ENCODE results near the gene OR13C2.
"Not testable (repeated sequence)": the region's sequence is repeated elsewhere in the genome, so short reads cannot be mapped to it uniquely, and the experiment has no call there.

The OR13C2 gene, protein sequence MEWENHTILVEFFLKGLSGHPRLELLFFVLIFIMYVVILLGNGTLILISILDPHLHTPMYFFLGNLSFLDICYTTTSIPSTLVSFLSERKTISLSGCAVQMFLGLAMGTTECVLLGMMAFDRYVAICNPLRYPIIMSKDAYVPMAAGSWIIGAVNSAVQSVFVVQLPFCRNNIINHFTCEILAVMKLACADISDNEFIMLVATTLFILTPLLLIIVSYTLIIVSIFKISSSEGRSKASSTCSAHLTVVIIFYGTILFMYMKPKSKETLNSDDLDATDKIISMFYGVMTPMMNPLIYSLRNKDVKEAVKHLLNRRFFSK

GRCh38 chr9:104605527-104605926 lies at the start of gene OR13C2:
OR13C2 (minus strand) TSS chr9:104605627; CDS start chr9:104605627, 0 bp downstream.
- DNase-seq (ENCODE audit: low read depth); H3K4me3 ChIP-seq (ENCODE audit: low read depth, low read length): not testable (repeated sequence)

DNA sequence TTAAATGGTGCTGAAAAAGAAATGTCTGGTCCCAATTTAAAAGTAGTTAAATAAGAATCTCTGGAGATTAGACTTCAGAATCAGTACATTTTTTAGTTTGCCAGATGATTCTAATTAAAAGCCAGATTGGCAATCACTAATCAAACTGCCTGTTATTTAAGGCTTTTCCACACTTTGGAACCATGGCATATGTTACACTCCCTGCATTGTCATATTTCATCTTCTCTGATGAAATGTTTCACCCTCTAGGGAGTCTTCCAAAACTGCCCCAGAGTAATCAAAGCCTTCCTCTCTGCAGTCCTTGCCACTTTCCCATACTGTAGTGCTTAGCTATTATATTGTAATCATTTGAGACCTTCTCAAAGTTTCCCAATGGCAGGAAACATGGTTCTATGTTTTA lies 30.0 kb upstream of the OR13C2 start:
- no peak overlapping the region for H3K4me3 ChIP-seq (ENCODE audit: low read depth, low read length)
- no peak for DNase-seq (ENCODE audit: low read depth)
- TF ChIP-seq, protein P1, sequence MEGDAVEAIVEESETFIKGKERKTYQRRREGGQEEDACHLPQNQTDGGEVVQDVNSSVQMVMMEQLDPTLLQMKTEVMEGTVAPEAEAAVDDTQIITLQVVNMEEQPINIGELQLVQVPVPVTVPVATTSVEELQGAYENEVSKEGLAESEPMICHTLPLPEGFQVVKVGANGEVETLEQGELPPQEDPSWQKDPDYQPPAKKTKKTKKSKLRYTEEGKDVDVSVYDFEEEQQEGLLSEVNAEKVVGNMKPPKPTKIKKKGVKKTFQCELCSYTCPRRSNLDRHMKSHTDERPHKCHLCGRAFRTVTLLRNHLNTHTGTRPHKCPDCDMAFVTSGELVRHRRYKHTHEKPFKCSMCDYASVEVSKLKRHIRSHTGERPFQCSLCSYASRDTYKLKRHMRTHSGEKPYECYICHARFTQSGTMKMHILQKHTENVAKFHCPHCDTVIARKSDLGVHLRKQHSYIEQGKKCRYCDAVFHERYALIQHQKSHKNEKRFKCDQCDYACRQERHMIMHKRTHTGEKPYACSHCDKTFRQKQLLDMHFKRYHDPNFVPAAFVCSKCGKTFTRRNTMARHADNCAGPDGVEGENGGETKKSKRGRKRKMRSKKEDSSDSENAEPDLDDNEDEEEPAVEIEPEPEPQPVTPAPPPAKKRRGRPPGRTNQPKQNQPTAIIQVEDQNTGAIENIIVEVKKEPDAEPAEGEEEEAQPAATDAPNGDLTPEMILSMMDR (conservative IDR thresholded peaks at IDR 0.05; ENCODE audit: low read depth, low read length), result no peak

GRCh38 chr9:104633976-104634520 lies 28.6 kb upstream of the OR13C2 start:
- no peak overlapping the region for H3K4me3 ChIP-seq (ENCODE audit: low read depth, low read length)
- DNase-seq (ENCODE audit: low read depth), result no peak
- TF ChIP-seq, protein P1 (conservative IDR thresholded peaks at IDR 0.05; ENCODE audit: low read depth, low read length), result no peak

DNA sequence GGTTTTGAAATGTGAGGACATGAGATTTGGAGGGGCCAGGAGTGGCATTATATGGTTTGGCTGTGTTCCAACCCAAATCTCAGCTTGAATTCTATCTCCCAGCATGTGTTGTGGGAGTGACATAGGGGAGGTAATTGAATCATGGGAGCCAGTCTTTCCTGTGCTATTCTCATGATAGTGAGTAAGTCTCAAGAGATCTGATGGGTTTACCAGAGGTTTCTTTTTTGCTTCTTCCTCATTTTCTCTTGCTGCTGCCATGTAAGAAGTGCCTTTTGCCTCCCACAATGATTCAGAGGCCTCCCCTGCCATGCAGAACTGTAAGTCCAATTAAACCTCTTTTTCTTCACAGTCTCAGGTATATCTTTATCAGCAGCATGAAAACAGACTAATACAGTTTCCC lies 20.5 kb upstream of the OR13C2 start:
- not testable (repeated sequence) for H3K4me3 ChIP-seq (ENCODE audit: low read depth, low read length); DNase-seq (ENCODE audit: low read depth)

- H3K4me3 ChIP-seq (ENCODE audit: low read depth, low read length), result no peak within 1 kb of the TSS
- TF ChIP-seq, protein P1 (conservative IDR thresholded peaks at IDR 0.05; ENCODE audit: low read depth, low read length), result no peak
- no peak for DNase-seq (ENCODE audit: low read depth)
Measured at GRCh38 chr9:104618104-104618503, 12.7 kb upstream of the OR13C2 start, which contains the start of gene OR13C9. OR13C9 (minus strand) TSS chr9:104618204; CDS start chr9:104618204, 0 bp downstream.

GRCh38 chr9:104617418-104617817 lies 12.0 kb upstream of the OR13C2 start:
- no peak overlapping the region for H3K4me3 ChIP-seq (ENCODE audit: low read depth, low read length)
- TF ChIP-seq, protein P1 (conservative IDR thresholded peaks at IDR 0.05; ENCODE audit: low read depth, low read length), result no peak
- DNase-seq (ENCODE audit: low read depth), result no peak

DNA sequence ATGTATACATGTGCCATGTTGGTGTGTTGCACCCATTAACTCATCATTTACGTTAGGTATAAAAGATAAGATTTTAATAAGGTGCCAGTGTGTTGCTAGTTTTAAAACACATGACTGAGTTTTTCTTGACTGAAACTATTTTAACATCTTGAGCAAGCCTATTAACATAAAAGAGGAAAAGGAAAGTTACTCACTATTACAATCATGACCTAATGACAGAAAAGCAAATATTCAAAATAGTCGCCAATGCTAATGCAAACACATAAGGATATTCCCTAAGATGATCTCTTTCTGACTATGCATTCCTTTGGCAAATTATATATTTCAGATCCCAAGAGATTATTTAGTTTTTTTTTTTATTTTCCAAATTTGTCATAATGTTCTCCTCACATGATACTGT lies 5.8 kb upstream of the OR13C2 start:
- TF ChIP-seq, protein P1 (conservative IDR thresholded peaks at IDR 0.05; ENCODE audit: low read depth, low read length), result no peak
- no peak overlapping the region for H3K4me3 ChIP-seq (ENCODE audit: low read depth, low read length)
- no peak for DNase-seq (ENCODE audit: low read depth)

DNA sequence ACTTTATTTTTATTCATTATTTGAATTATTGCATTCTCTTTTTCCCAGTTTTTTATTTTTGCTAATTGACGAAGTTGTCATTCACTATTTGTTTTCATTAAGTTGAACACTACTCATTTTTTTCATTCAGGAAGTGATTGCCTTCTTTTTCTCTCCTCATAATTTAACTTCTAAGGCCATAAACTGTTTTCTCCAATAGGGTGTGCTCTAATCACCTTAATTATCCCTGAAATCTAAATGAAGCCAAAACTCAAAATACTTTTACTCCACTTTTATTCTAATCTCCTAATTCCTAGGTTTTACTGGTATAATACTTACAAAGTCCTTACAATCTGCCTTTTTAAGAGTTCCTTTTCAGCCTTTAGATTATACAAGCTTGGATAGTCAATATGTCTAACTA lies 2.9 kb upstream of the OR13C2 start:
- TF ChIP-seq, protein P1 (conservative IDR thresholded peaks at IDR 0.05; ENCODE audit: low read depth, low read length), result no peak
- DNase-seq (ENCODE audit: low read depth), result peak; percentile 16
- H3K4me3 ChIP-seq (ENCODE audit: low read depth, low read length), result no peak overlapping the region
